ENCODE measurements around the gene RPS23.

Gene RPS23

GRCh38 chr5:82285206-82285605, 7.1 kb upstream of the RPS23 start:
- H3K4me3 ChIP-seq (ENCODE audit: low read depth, low read length), result no peak overlapping the region
- TF ChIP-seq, protein P1, sequence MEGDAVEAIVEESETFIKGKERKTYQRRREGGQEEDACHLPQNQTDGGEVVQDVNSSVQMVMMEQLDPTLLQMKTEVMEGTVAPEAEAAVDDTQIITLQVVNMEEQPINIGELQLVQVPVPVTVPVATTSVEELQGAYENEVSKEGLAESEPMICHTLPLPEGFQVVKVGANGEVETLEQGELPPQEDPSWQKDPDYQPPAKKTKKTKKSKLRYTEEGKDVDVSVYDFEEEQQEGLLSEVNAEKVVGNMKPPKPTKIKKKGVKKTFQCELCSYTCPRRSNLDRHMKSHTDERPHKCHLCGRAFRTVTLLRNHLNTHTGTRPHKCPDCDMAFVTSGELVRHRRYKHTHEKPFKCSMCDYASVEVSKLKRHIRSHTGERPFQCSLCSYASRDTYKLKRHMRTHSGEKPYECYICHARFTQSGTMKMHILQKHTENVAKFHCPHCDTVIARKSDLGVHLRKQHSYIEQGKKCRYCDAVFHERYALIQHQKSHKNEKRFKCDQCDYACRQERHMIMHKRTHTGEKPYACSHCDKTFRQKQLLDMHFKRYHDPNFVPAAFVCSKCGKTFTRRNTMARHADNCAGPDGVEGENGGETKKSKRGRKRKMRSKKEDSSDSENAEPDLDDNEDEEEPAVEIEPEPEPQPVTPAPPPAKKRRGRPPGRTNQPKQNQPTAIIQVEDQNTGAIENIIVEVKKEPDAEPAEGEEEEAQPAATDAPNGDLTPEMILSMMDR (IDR thresholded peaks at IDR 0.05; ENCODE audit: low read depth, low read length, missing control alignments), result no peak
- no peak for DNase-seq (ENCODE audit: low read depth)
- in situ Hi-C loops (cut with HindIII; ENCODE audit: low sequenced_read_pairs), result no loop called here

GRCh38 chr5:82283893-82284292, 5.7 kb upstream of the RPS23 start:
- TF ChIP-seq, protein P1 (IDR thresholded peaks at IDR 0.05; ENCODE audit: low read depth, low read length, missing control alignments), result no peak
- DNase-seq (ENCODE audit: low read depth), result no peak
- in situ Hi-C loops (cut with HindIII; ENCODE audit: low sequenced_read_pairs), result no loop called here

DNA sequence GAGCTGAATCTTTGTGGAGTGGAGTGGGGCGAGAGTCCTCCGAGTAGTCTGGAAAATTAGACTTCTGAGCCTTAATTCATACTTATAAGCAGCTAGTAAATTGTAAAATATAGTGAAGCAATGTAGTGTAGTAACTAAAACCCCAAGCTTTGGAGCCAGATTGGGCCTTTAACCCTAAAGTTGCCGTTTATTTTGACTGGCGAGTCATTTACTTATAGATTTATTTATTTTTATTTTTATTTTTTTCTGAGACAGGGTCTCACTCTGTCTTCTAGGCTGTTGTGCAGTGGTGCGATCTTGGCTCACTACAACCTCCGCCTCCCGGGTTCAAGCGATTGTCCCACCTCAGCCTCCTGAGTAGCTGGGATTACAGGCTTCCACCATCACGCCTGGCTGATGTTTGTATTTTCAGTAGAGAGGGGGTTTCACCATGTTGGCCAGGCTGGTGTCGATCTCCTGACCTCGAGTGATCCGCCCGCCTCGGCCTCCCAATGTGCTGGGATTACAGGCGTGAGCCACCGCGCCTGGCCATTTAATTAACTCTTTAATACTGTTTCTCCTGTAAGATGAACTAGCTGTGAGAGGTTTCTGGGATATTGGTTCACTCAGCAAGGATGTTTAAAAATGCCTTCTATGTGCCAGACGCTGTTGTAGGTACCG, 687 bp upstream of the RPS23 start:
- no peak for DNase-seq (ENCODE audit: low read depth)
- H3K4me3 ChIP-seq (ENCODE audit: low read depth, low read length), result peak overlapping the region; percentile 95
- TF ChIP-seq, protein P1 (IDR thresholded peaks at IDR 0.05; ENCODE audit: low read depth, low read length, missing control alignments), result no peak
- in situ Hi-C loops (cut with HindIII; ENCODE audit: low sequenced_read_pairs), result no loop called here

More at GRCh38 chr5:82283893-82284292, 5.7 kb upstream of the RPS23 start:
- no peak overlapping the region for H3K4me3 ChIP-seq (ENCODE audit: low read depth, low read length)

GRCh38 chr5:82277613-82277986, 554 bp downstream of the RPS23 start:
- in situ Hi-C loops (cut with HindIII; ENCODE audit: low sequenced_read_pairs), result no loop called here
- no peak for DNase-seq (ENCODE audit: low read depth)
- TF ChIP-seq, protein P1 (IDR thresholded peaks at IDR 0.05; ENCODE audit: low read depth, low read length, missing control alignments), result no peak
- H3K4me3 ChIP-seq (ENCODE audit: low read depth, low read length), result peak overlapping the region; percentile 95

GRCh38 chr5:82276800-82277612, 1.1 kb downstream of the RPS23 start:
- TF ChIP-seq, protein P1 (IDR thresholded peaks at IDR 0.05; ENCODE audit: low read depth, low read length, missing control alignments), result no peak
- H3K4me3 ChIP-seq (ENCODE audit: low read depth, low read length), result peak overlapping the region; percentile 95
- no peak for DNase-seq (ENCODE audit: low read depth)
- in situ Hi-C loops (cut with HindIII; ENCODE audit: low sequenced_read_pairs), result no loop called here

GRCh38 chr5:82275216-82275664, 2.9 kb downstream of the RPS23 start:
- in situ Hi-C loops (cut with HindIII; ENCODE audit: low sequenced_read_pairs), result no loop called here
- TF ChIP-seq, protein P1 (IDR thresholded peaks at IDR 0.05; ENCODE audit: low read depth, low read length, missing control alignments), result no peak
- no peak overlapping the region for H3K4me3 ChIP-seq (ENCODE audit: low read depth, low read length)
- no peak for DNase-seq (ENCODE audit: low read depth)
